ENCODE measurements around the gene TNPO1.

GRCh38 chr5:72840041-72840440 lies 23.6 kb downstream of the TNPO1 start:
- TF ChIP-seq, protein P1, sequence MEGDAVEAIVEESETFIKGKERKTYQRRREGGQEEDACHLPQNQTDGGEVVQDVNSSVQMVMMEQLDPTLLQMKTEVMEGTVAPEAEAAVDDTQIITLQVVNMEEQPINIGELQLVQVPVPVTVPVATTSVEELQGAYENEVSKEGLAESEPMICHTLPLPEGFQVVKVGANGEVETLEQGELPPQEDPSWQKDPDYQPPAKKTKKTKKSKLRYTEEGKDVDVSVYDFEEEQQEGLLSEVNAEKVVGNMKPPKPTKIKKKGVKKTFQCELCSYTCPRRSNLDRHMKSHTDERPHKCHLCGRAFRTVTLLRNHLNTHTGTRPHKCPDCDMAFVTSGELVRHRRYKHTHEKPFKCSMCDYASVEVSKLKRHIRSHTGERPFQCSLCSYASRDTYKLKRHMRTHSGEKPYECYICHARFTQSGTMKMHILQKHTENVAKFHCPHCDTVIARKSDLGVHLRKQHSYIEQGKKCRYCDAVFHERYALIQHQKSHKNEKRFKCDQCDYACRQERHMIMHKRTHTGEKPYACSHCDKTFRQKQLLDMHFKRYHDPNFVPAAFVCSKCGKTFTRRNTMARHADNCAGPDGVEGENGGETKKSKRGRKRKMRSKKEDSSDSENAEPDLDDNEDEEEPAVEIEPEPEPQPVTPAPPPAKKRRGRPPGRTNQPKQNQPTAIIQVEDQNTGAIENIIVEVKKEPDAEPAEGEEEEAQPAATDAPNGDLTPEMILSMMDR (conservative IDR thresholded peaks at IDR 0.05), result no peak
- TF ChIP-seq EZH2 (IDR thresholded peaks at IDR 0.05; ENCODE audit: low read depth), result no peak
